ENCODE data around the gene ROBO1. TPM values are rescaled to one million over a fixed set of nuclear protein-coding genes. Genes with fewer than 3 reads are reported as not detected.

ROBO1 gene
- total and polyA plus RNA-seq, 2 donors (not counting 1 experiment from before 2014, with no cell fraction given) = 0.27 to 3.2 TPM

- no peak overlapping the region for H3K27ac Mint-ChIP-seq
- Histone ChIP-seq H3K79me2 (ENCODE audit: control insufficient read depth, insufficient read depth, low read length) (no peaks in the 10 kb centered on the region), H3K36me3 (replicated peaks in 1 of 2; ENCODE audit: control extremely low read depth in 1 of 2, control insufficient read depth in 1 of 2, extremely low read depth in 1 of 2, insufficient read depth in 2 of 2, low read length in 1 of 2) (no peaks in the 10 kb centered on the region), H3K9ac (ENCODE audit: low read length) (no peak overlapping the region), H3K4me3 (ENCODE audit: control extremely low read depth in 1 of 5, extremely low read depth in 1 of 5, insufficient read depth in 1 of 5, low read depth in 2 of 5, low read length in 4 of 5) (no peak overlapping the region), H4K20me1 (ENCODE audit: control insufficient read depth, insufficient read depth, low read length, poor library complexity, severe bottlenecking) (no peaks in the 10 kb centered on the region), H3K27me3 (replicated peaks in 1 of 4; ENCODE audit: control extremely low read depth in 1 of 4, control insufficient read depth in 3 of 4, insufficient read depth in 4 of 4, low read length in 3 of 4) (no peaks in the 10 kb centered on the region), H3K4me2 (replicated peaks; ENCODE audit: low read depth, low read length, poor library complexity, severe bottlenecking) (no peak overlapping the region), H3K9me3 (ENCODE audit: control extremely low read depth in 1 of 3, control insufficient read depth in 2 of 3, insufficient read depth in 1 of 3, low read length in 2 of 3) (no peaks in the 10 kb centered on the region), H3K4me1 (ENCODE audit: control insufficient read depth in 2 of 2, insufficient read depth in 2 of 2, low read length in 2 of 2) (no peaks in the 10 kb centered on the region), H3K27ac (ENCODE audit: low read length in 2 of 2) (no peak overlapping the region), H2AFZ (ENCODE audit: insufficient read depth, low read depth, low read length, poor library complexity, severe bottlenecking) (no peak overlapping the region)
- ATAC-seq (ENCODE audit: low read depth) (no peak), DNase-seq (no peak)
- H3K4me3 Mint-ChIP-seq = no peak overlapping the region
- WGBS (ENCODE audit: insufficient coverage) = 90% methylated on average over 2 of the region's 4 CpGs
- POLR2A ChIA-PET = no interaction called here
- intact Hi-C loops (cut with micrococcal nuclease) = no loop called here
- CTCF ChIA-PET = no interaction called here
- peaks cover 3% of the 10 kb centered on the region for H3K9me3 Mint-ChIP-seq (ENCODE audit: insufficient read depth)
- H3K4me1 Mint-ChIP-seq = no peaks in the 10 kb centered on the region
- no peak for TF ChIP-seq EZH2 (IDR thresholded peaks at IDR 0.05; ENCODE audit: borderline replicate concordance, insufficient read depth, low read depth, low read length, poor library complexity, severe bottlenecking)
- TF ChIP-seq, protein P1, sequence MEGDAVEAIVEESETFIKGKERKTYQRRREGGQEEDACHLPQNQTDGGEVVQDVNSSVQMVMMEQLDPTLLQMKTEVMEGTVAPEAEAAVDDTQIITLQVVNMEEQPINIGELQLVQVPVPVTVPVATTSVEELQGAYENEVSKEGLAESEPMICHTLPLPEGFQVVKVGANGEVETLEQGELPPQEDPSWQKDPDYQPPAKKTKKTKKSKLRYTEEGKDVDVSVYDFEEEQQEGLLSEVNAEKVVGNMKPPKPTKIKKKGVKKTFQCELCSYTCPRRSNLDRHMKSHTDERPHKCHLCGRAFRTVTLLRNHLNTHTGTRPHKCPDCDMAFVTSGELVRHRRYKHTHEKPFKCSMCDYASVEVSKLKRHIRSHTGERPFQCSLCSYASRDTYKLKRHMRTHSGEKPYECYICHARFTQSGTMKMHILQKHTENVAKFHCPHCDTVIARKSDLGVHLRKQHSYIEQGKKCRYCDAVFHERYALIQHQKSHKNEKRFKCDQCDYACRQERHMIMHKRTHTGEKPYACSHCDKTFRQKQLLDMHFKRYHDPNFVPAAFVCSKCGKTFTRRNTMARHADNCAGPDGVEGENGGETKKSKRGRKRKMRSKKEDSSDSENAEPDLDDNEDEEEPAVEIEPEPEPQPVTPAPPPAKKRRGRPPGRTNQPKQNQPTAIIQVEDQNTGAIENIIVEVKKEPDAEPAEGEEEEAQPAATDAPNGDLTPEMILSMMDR (IDR thresholded peaks at IDR 0.05) = no peak
- no peaks in the 10 kb centered on the region for H3K27me3 Mint-ChIP-seq
Observed at GRCh38 chr3:78847203-78847602, 920.6 kb downstream of the ROBO1 start.

- CTCF ChIA-PET = no interaction called here
- Histone ChIP-seq H3K27me3 (replicated peaks in 1 of 4; ENCODE audit: control extremely low read depth in 1 of 4, control insufficient read depth in 3 of 4, insufficient read depth in 4 of 4, low read length in 3 of 4) (no peaks in the 10 kb centered on the region), H2AFZ (ENCODE audit: insufficient read depth, low read depth, low read length, poor library complexity, severe bottlenecking) (no peak overlapping the region), H3K4me2 (replicated peaks; ENCODE audit: low read depth, low read length, poor library complexity, severe bottlenecking) (no peak overlapping the region), H3K4me1 (ENCODE audit: control insufficient read depth in 2 of 2, insufficient read depth in 2 of 2, low read length in 2 of 2) (no peaks in the 10 kb centered on the region), H3K79me2 (ENCODE audit: control insufficient read depth, insufficient read depth, low read length) (no peaks in the 10 kb centered on the region), H3K36me3 (replicated peaks in 1 of 2; ENCODE audit: control extremely low read depth in 1 of 2, control insufficient read depth in 1 of 2, extremely low read depth in 1 of 2, insufficient read depth in 2 of 2, low read length in 1 of 2) (no peaks in the 10 kb centered on the region), H3K27ac (ENCODE audit: low read length in 2 of 2) (no peak overlapping the region), H3K9me3 (ENCODE audit: control extremely low read depth in 1 of 3, control insufficient read depth in 2 of 3, insufficient read depth in 1 of 3, low read length in 2 of 3) (no peaks in the 10 kb centered on the region), H4K20me1 (ENCODE audit: control insufficient read depth, insufficient read depth, low read length, poor library complexity, severe bottlenecking) (no peaks in the 10 kb centered on the region), H3K4me3 (ENCODE audit: control extremely low read depth in 1 of 5, extremely low read depth in 1 of 5, insufficient read depth in 1 of 5, low read depth in 2 of 5, low read length in 4 of 5) (no peak overlapping the region), H3K9ac (ENCODE audit: low read length) (no peak overlapping the region)
- no peak overlapping the region for H3K4me3 Mint-ChIP-seq
- POLR2A ChIA-PET = no interaction called here
- peaks cover 6% of the 10 kb centered on the region for H3K9me3 Mint-ChIP-seq (ENCODE audit: insufficient read depth)
- intact Hi-C loops (cut with micrococcal nuclease) = no loop called here
- H3K27me3 Mint-ChIP-seq = no peaks in the 10 kb centered on the region
- WGBS (ENCODE audit: insufficient coverage) = no CpG with 5 or more reads among the region's 3 CpGs
- no peak for ATAC-seq (ENCODE audit: low read depth)
- no peak for DNase-seq
- no peaks in the 10 kb centered on the region for H3K4me1 Mint-ChIP-seq
- TF ChIP-seq, protein P1 (IDR thresholded peaks at IDR 0.05) = no peak
- TF ChIP-seq EZH2 (IDR thresholded peaks at IDR 0.05; ENCODE audit: borderline replicate concordance, insufficient read depth, low read depth, low read length, poor library complexity, severe bottlenecking) = no peak
- H3K27ac Mint-ChIP-seq = no peak overlapping the region
Observed at GRCh38 chr3:78846718-78847117, 921.1 kb downstream of the ROBO1 start.

Data from B cell (primary cell).